Type B pancreatic cell (in vitro differentiated cells): ENCODE measurements around the gene CLTCL1. TPM values are rescaled to one million over a fixed set of nuclear protein-coding genes. Genes with fewer than 3 reads are reported as not detected.

Source experiments
- DNase-seq: peaks from one replicate; pipeline ENCODE4 v3.0.0; 2021; ENCODE audit warnings: mixed read lengths; ENCODE audit not compliant: unreplicated experiment; ENCODE audit errors: extremely low spot score
- H3K27ac Mint-ChIP-seq: 2 replicates; pipeline ENCODE4 v1.8.0; 2021; ENCODE audit warnings: mild to moderate bottlenecking, mixed read lengths
- H3K27me3 Mint-ChIP-seq: 2 replicates; pipeline ENCODE4 v1.8.0; 2021; ENCODE audit warnings: mixed read lengths
- H3K36me3 Mint-ChIP-seq: 2 replicates; pipeline ENCODE4 v1.8.0; 2021; ENCODE audit warnings: mixed read lengths
- H3K4me1 Mint-ChIP-seq: one replicate; pipeline ENCODE4 v1.8.0; 2021; ENCODE audit warnings: mixed read lengths; ENCODE audit not compliant: unreplicated experiment
- H3K4me3 Mint-ChIP-seq: 2 replicates; pipeline ENCODE4 v1.8.0; 2021; ENCODE audit warnings: mild to moderate bottlenecking, mixed read lengths
- H3K9me3 Mint-ChIP-seq: 2 replicates; pipeline ENCODE4 v1.8.0; 2021; ENCODE audit warnings: mixed read lengths
- total RNA-seq: library from RNA; stranded (reverse); gene quantifications from 2 replicates; pipeline ENCODE4 v1.2.1, GENCODE V29; 2021; ENCODE audit warnings: low replicate concordance
- TF ChIP-seq, protein P1 (sequence below): fragments of 200-600 bp; sonication (generic); conservative IDR thresholded peaks from 2 replicates; pipeline ENCODE4 v1.5.0; 2021; ENCODE audit warnings: antibody characterized with exemption, mild to moderate bottlenecking

Gene CLTCL1
- total RNA-seq, 1 donor from 2014 or later: 11.6 TPM

DNA sequence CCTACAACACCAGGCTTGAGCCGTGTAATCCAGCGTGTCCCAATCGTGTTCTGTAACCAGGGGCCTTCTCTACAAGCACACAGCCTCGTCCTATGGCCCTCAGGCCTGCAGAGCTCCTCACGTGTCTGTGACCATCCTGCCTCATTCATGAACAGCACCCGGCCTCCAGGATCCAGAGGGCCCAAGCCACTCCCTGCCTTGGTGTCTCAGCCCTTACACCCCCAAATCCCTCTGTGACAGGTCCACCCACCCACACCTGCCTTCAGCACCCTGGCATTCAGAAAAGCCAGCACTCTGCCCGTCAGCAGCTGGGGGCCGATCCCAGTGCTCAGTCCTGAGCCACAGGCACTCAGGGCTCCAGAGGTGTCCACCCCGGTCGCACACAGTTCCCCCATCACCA is 154.6 kb downstream of the CLTCL1 start:
- Mint-ChIP-seq H3K27me3 (no peaks in the 10 kb centered on the region), H3K9me3 (no peaks in the 10 kb centered on the region), H3K27ac (no peak overlapping the region), H3K36me3 (peaks cover 13% of the 10 kb centered on the region), H3K4me3 (no peak overlapping the region), H3K4me1 (no peaks in the 10 kb centered on the region)
- TF ChIP-seq, protein P1, sequence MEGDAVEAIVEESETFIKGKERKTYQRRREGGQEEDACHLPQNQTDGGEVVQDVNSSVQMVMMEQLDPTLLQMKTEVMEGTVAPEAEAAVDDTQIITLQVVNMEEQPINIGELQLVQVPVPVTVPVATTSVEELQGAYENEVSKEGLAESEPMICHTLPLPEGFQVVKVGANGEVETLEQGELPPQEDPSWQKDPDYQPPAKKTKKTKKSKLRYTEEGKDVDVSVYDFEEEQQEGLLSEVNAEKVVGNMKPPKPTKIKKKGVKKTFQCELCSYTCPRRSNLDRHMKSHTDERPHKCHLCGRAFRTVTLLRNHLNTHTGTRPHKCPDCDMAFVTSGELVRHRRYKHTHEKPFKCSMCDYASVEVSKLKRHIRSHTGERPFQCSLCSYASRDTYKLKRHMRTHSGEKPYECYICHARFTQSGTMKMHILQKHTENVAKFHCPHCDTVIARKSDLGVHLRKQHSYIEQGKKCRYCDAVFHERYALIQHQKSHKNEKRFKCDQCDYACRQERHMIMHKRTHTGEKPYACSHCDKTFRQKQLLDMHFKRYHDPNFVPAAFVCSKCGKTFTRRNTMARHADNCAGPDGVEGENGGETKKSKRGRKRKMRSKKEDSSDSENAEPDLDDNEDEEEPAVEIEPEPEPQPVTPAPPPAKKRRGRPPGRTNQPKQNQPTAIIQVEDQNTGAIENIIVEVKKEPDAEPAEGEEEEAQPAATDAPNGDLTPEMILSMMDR: no peak
- no peak for DNase-seq

DNA sequence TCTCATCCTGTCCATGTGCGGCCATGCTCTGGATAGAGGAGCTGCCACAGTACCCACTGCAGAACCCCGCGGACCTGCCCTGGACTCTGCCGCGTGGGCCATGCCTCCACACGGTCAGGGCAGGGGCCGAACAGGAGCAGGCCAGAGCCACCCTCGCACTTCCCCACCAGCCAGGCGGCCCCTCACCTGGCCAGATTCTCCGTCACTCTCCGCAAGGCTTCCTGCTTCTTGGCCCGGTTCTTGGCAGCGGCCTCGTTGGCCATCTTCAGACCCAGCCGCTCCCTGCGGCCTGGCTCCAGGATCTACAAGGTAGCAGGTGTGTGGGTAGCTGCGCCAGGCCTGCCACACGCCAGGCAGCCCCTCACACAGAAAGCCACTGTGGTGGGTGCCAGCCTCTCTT is 156.6 kb downstream of the CLTCL1 start:
- peaks cover 13% of the 10 kb centered on the region for H3K36me3 Mint-ChIP-seq
- no peak overlapping the region for H3K27ac Mint-ChIP-seq
- H3K27me3 Mint-ChIP-seq: no peaks in the 10 kb centered on the region
- no peaks in the 10 kb centered on the region for H3K4me1 Mint-ChIP-seq
- DNase-seq: no peak
- H3K9me3 Mint-ChIP-seq: no peaks in the 10 kb centered on the region
- H3K4me3 Mint-ChIP-seq: no peak overlapping the region
- TF ChIP-seq, protein P1: no peak

DNA sequence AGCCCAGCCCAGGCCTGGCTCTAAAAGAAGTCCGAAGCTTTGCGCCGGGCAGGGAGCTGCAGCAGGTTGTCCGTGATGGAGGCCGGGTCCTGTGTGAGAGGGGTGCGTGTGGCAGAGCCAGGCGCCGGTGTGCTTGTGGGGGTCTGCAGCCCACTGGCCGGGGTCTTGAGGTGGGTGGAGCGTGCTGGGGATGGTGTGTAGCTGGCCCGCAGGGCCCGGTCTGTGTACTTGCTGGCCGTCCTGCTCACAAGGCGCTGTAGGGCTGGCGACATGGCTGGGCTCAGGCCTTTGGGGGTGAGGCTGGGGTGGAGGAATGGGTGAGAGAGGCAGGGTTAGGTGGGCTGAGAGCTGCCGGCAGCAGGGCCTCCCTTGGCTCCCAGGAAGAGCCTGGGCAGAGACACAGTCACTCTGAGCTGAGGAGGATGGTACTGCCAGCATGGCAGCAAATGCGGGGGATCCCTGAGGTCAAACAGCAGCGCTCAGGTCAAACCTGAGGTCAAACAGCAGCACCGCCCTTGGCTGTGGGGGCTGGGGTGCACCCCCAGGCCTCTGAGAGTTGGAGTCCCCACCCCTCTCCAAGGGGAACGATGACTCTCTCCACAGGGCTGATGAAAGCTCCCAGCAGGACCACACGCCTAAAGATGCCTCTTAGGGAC is 157.2 kb downstream of the CLTCL1 start:
- H3K4me3 Mint-ChIP-seq: no peak overlapping the region
- no peaks in the 10 kb centered on the region for H3K9me3 Mint-ChIP-seq
- no peak overlapping the region for H3K27ac Mint-ChIP-seq
- DNase-seq: no peak
- H3K4me1 Mint-ChIP-seq: no peaks in the 10 kb centered on the region
- H3K27me3 Mint-ChIP-seq: no peaks in the 10 kb centered on the region
- TF ChIP-seq, protein P1: no peak
- peaks cover 13% of the 10 kb centered on the region for H3K36me3 Mint-ChIP-seq

DNA sequence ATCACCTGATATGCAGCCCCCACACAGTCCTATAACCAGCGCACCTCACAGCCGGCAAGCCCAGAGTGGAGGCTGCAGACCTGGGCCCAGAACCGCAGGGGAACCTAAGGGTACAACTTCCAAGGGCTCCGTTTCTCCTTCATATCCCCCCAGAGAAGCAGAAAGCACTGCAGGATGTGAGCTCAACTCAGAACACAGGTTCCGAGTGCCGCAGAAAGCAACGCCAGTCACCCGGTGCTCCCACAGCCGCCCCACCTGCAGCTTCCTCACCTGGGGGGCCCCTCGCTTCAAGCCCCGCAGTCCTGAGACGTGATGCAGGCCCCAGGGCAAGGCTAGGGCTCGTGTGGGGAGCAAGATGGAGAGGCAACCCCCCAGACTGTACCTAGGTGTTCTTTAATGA is 158.0 kb downstream of the CLTCL1 start:
- DNase-seq: no peak
- TF ChIP-seq, protein P1: no peak
- H3K27ac Mint-ChIP-seq: no peak overlapping the region
- no peak overlapping the region for H3K4me3 Mint-ChIP-seq
- H3K27me3 Mint-ChIP-seq: no peaks in the 10 kb centered on the region
- H3K4me1 Mint-ChIP-seq: no peaks in the 10 kb centered on the region
- no peaks in the 10 kb centered on the region for H3K9me3 Mint-ChIP-seq
- H3K36me3 Mint-ChIP-seq: peaks cover 13% of the 10 kb centered on the region

DNA sequence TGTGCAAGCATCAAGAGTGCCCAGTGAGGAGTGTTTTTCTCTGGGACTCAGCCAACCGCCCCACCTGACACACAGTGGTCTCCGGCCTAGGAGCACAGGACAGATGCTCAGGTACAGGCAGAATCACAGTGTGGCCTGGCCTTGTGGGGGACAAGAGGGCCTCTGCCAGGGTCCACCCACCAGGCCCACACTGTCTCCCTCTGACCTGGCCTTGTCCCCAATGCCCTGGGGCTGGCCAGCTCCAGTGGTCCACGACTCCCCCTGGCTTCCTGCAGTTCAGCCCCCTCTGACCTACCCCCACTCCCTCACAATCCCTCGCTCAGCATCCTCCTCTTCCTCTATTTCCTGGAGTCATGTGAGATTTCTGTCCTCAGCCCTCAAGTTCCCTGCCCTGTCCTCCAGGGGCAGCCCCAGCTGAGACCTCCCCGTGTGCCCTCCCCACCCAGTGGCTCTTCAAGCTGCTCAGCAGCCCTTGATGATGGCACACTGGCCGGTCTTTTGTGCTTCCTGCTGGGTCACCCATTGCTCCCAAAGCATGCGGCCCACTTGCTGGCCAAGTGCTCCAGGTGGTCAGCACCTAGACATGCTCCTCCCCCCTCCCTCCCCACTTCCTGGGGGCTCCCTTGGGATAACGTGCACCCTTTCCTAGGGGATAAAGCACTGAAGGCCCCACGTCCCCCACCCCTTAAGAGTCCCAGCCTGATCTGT is 158.7 kb downstream of the CLTCL1 start:
- no peaks in the 10 kb centered on the region for H3K27me3 Mint-ChIP-seq
- TF ChIP-seq, protein P1: no peak
- no peaks in the 10 kb centered on the region for H3K9me3 Mint-ChIP-seq
- no peaks in the 10 kb centered on the region for H3K4me1 Mint-ChIP-seq
- H3K36me3 Mint-ChIP-seq: peaks cover 13% of the 10 kb centered on the region
- no peak overlapping the region for H3K4me3 Mint-ChIP-seq
- DNase-seq: no peak
- H3K27ac Mint-ChIP-seq: no peak overlapping the region
